DMS 273 (cell line): ENCODE measurements around the gene ZNF343.

Experiments
- DNase-seq: peaks from one replicate; lab custom pipeline; 2025; ENCODE audit not compliant: unreplicated experiment; lab: John Stamatoyannopoulos, UW

Gene ZNF343

DNA sequence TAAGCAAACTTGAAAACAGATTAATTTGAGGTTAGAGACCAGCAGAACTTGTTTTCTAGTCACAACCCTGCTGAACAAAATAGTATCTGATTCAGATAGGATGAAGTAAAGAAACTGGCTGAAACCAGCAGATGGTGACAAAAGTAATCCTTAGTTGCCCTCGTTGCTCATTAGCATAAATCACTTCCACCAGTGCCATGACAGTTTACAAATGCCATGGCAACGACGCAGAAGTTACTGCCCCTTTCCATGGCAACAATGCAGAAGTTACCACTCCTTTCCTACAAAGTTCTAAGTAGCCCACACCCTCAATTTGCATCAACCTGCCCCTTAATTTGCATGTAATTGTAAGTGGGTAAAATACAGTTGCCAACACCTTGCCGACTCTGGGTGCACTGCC, 61.9 kb downstream of the ZNF343 start:
- DNase-seq, result peak; percentile 77
